GM12891 (cell line): ENCODE measurements around the gene FLT4.

Experiments used
- PAX5 ChIP-seq: IDR thresholded peaks from 2 replicates; pipeline ENCODE4 v1.6.1; 2011; ENCODE audit warnings: low read length, moderate library complexity, mild to moderate bottlenecking; ENCODE audit not compliant: insufficient read depth, severe bottlenecking
- POLR2A ChIP-seq: IDR thresholded peaks from 2 replicates; pipeline ENCODE4 v1.6.1; 2011; ENCODE audit warnings: low read depth, low read length, control low read depth
- POLR2AphosphoS5 ChIP-seq: IDR thresholded peaks from 2 replicates; pipeline ENCODE4 v1.6.1; 2011; ENCODE audit warnings: low read depth, low read length, control low read depth
- TAF1 ChIP-seq: IDR thresholded peaks from 2 replicates; pipeline ENCODE4 v1.6.1; 2011; ENCODE audit warnings: low read depth, low read length, control low read depth

GRCh38 chr5:180628211-180628610 is 21.2 kb downstream of the FLT4 start:
- TF ChIP-seq POLR2A (no peak), TAF1 (no peak), PAX5 (no peak), POLR2AphosphoS5 (no peak)
